Endodermal cell (in vitro differentiated cells): ENCODE data around the gene PDXP. TPM values are rescaled to one million over a fixed set of nuclear protein-coding genes. Genes with fewer than 3 reads are reported as not detected.

Experiments used
- DNase-seq: peaks from one replicate; pipeline ENCODE4 v3.0.0-alpha.2; 2017
- H3K27ac ChIP-seq: 2 replicates; pipeline ENCODE4 v1.5.1; 2013; ENCODE audit warnings: mild to moderate bottlenecking, low read depth, low read length, moderate library complexity
- H3K27me3 ChIP-seq: 2 replicates; pipeline ENCODE4 v1.6.1; 2013; ENCODE audit warnings: mild to moderate bottlenecking, low read length, moderate library complexity; ENCODE audit not compliant: insufficient read depth, control insufficient read depth, poor library complexity, severe bottlenecking
- H3K36me3 ChIP-seq: 2 replicates; pipeline ENCODE4 v1.7.0; 2013; ENCODE audit warnings: mild to moderate bottlenecking, low read length, moderate library complexity; ENCODE audit not compliant: control insufficient read depth, insufficient read depth
- H3K4me1 ChIP-seq: one replicate; pipeline ENCODE4 v1.7.0; 2013; ENCODE audit warnings: low read length; ENCODE audit not compliant: control insufficient read depth, insufficient read depth
- H3K4me3 ChIP-seq: 2 replicates; pipeline ENCODE4 v1.5.1; 2013; ENCODE audit warnings: mild to moderate bottlenecking, low read length, moderate library complexity
- H3K9ac ChIP-seq: 2 replicates; pipeline ENCODE4 v1.6.1; 2013; ENCODE audit warnings: mild to moderate bottlenecking, low read length, moderate library complexity; ENCODE audit not compliant: poor library complexity, severe bottlenecking; ENCODE audit errors: extremely low read depth
- H3K9me3 ChIP-seq: 2 replicates; pipeline ENCODE4 v1.6.1; 2013; ENCODE audit warnings: mild to moderate bottlenecking, low read length, moderate library complexity; ENCODE audit not compliant: control insufficient read depth
- H3K27ac Mint-ChIP-seq: 2 replicates; pipeline ENCODE4 v1.8.0; 2020; ENCODE audit warnings: mixed read lengths
- H3K27me3 Mint-ChIP-seq: 2 replicates; pipeline ENCODE4 v1.8.0; 2021; ENCODE audit warnings: mild to moderate bottlenecking, mixed read lengths; ENCODE audit not compliant: insufficient read depth
- H3K36me3 Mint-ChIP-seq: 2 replicates; pipeline ENCODE4 v1.8.0; 2020; ENCODE audit warnings: low read depth, mixed read lengths
- H3K4me1 Mint-ChIP-seq: 2 replicates; pipeline ENCODE4 v1.8.0; 2020; ENCODE audit warnings: mixed read lengths
- H3K4me3 Mint-ChIP-seq: 2 replicates; pipeline ENCODE4 v1.8.0; 2020; ENCODE audit warnings: mild to moderate bottlenecking, moderate library complexity, mixed read lengths
- H3K9me3 Mint-ChIP-seq: 2 replicates; pipeline ENCODE4 v1.8.0; 2020; ENCODE audit warnings: mild to moderate bottlenecking, mixed read lengths
- WGBS, 2 experiments: methylation state at CpG; one replicate each; pipeline versions ENCODE4 v1.1.5 to v1.1.7; 2013; ENCODE audit warnings: missing lambda C conversion rate in 2 of 2, mixed read lengths in 1 of 2; ENCODE audit not compliant: insufficient coverage in 1 of 2, insufficient read length in 1 of 2; 5-methylcytosine and 5-hydroxymethylcytosine counted together
- total RNA-seq, 2 donors: library from RNA; stranded (reverse); fragmentation: NEBNext Ultra II Directional in 1 of 2; extraction: Animal tissue kit (Norgen Biotek cat#: 25700) in 1 of 2; gene quantifications; 2 replicates in 1 of 2; 3 replicates in 1 of 2; pipeline ENCODE4 v1.2.1, GENCODE V29; 2021
- TF ChIP-seq, protein P1 (sequence below): fragments of 200-600 bp; sonication (generic); conservative IDR thresholded peaks from 2 replicates; pipeline ENCODE4 v1.5.0; 2021; ENCODE audit warnings: antibody characterized with exemption, mild to moderate bottlenecking

PDXP gene
- total RNA-seq, 2 donors from 2014 or later, result 23.5 to 29.3 TPM

DNA sequence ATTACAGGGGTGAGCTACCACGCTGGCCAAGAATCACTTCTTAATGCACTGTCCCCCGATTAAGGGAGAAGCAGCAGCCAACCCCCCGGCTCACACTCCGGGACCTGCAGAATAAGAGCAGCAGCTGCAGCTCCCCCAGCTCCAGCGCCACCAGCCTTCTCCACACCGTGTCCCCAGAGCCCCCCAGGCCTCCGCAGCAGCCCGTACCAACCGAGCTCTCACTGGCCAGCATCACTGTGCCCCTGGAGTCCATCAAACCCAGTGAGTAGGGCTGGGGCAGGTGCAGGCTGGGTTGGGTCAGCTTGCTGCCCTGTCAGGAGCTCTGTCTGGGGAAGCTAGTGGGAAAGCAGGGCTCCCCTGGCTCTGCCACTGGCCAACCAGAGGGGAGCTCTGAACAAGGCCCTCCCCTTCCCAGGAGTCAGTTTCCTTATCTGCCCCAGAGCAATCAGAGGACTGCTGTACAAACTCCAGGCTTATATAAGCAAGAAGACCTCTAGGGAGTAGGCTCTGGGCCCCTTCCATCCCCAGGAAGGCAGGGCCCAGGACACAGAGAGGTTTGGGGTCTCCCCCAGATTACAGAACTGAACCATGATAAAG, 27.6 kb upstream of the PDXP start:
- WGBS, 2 experiments, result 97% methylated on average over 5 to 9 of the region's 9 CpGs
- no peak overlapping the region for H3K4me3 ChIP-seq
- TF ChIP-seq, protein P1, sequence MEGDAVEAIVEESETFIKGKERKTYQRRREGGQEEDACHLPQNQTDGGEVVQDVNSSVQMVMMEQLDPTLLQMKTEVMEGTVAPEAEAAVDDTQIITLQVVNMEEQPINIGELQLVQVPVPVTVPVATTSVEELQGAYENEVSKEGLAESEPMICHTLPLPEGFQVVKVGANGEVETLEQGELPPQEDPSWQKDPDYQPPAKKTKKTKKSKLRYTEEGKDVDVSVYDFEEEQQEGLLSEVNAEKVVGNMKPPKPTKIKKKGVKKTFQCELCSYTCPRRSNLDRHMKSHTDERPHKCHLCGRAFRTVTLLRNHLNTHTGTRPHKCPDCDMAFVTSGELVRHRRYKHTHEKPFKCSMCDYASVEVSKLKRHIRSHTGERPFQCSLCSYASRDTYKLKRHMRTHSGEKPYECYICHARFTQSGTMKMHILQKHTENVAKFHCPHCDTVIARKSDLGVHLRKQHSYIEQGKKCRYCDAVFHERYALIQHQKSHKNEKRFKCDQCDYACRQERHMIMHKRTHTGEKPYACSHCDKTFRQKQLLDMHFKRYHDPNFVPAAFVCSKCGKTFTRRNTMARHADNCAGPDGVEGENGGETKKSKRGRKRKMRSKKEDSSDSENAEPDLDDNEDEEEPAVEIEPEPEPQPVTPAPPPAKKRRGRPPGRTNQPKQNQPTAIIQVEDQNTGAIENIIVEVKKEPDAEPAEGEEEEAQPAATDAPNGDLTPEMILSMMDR, result no peak
- no peaks in the 10 kb centered on the region for H3K9me3 Mint-ChIP-seq
- H3K27ac Mint-ChIP-seq, result no peak overlapping the region
- H3K4me1 Mint-ChIP-seq, result peaks cover 15% of the 10 kb centered on the region
- H3K36me3 Mint-ChIP-seq, result no peaks in the 10 kb centered on the region
- no peaks in the 10 kb centered on the region for H3K27me3 ChIP-seq
- no peaks in the 10 kb centered on the region for H3K27me3 Mint-ChIP-seq
- no peak overlapping the region for H3K27ac ChIP-seq
- no peaks in the 10 kb centered on the region for H3K9me3 ChIP-seq
- H3K36me3 ChIP-seq, result peaks cover 17% of the 10 kb centered on the region
- H3K4me3 Mint-ChIP-seq, result no peak overlapping the region
- no peak overlapping the region for H3K9ac ChIP-seq
- DNase-seq, result no peak
- peaks cover 7% of the 10 kb centered on the region for H3K4me1 ChIP-seq

DNA sequence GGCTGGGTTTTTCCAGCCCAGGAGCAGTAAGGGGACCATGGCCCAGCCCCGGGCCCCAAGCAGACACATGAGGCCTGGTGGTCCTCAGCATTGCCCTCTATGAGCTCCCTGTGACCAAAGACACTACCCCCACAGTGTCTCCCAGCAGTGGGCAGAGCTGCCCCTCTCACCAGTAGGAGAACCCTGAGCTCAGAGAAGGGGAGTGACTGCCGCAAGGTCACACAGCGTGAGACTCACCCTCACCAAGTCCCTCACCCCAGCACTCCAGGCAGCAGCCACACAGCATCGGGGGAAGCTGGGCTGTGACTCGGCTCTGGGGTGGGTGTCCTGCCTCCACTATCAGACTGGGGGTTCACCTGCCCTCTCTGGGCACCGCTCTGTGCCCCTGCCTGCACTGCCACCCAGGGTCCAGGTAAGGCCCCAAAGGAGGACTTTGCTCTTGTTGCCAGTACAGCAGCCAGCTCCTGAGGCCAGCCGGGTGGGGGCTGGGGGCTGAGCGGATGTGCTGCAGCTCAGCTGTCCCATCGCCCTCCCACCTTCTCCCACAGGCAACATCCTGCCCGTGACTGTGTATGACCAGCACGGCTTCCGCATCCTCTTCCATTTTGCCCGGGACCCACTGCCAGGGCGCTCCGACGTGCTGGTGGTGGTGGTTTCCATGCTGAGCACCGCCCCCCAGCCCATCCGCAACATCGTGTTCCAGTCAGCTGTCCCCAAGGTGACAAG, 26.9 kb upstream of the PDXP start:
- Histone ChIP-seq H3K9ac (no peak overlapping the region), H3K4me1 (peaks cover 7% of the 10 kb centered on the region), H3K27me3 (no peaks in the 10 kb centered on the region), H3K4me3 (no peak overlapping the region), H3K9me3 (no peaks in the 10 kb centered on the region), H3K27ac (no peak overlapping the region), H3K36me3 (peaks cover 17% of the 10 kb centered on the region)
- Mint-ChIP-seq H3K36me3 (no peaks in the 10 kb centered on the region), H3K4me1 (peaks cover 17% of the 10 kb centered on the region), H3K27ac (peak overlapping the region; percentile 52), H3K4me3 (no peak overlapping the region), H3K27me3 (no peaks in the 10 kb centered on the region), H3K9me3 (no peaks in the 10 kb centered on the region)
- TF ChIP-seq, protein P1, result no peak
- 92 to 96% methylated on average over 5 to 19 of the region's 19 CpGs for WGBS, 2 experiments
- no peak for DNase-seq

DNA sequence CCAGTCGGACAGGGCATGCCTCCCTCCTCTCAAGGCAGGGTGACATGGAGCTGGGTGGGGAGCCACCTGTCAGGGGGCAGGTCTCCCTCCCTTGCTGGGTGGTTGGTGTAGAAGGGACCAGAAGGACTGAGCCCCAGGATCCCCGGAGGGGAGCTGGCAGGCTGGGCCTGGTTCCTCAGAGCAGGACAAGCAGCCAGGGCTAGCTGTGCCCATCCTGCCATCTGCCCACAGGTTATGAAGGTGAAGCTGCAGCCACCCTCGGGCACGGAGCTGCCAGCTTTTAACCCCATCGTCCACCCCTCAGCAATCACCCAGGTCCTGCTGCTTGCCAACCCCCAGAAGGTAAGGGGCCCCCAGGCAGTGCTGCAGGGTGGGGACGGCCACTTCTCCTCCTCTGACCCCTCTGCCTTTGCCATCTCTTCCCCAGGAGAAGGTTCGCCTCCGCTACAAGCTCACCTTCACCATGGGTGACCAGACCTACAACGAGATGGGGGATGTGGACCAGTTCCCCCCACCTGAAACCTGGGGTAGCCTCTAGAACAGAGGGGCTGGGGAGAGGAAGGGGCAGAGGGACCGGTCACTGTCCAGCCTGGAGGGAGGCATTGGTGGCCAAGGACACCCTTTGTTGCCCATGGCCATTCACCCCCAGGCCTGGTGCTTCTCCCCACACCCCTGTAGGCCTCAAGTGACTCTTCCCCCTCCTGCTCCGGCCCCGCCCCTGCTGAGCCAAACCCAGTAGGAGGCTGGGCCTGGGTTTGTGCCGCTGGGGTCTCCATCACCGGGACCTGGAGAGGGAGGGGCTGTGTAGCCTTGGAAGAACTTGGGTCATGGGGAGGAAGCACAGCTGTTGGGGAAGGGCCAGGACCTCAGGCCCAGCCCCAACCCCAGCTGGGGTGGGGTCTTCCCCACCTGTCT, 26.1 kb upstream of the PDXP start:
- no peak overlapping the region for H3K9ac ChIP-seq
- H3K4me1 ChIP-seq, result peaks cover 7% of the 10 kb centered on the region
- 90 to 96% methylated on average over 5 to 14 of the region's 14 CpGs for WGBS, 2 experiments
- H3K36me3 Mint-ChIP-seq, result no peaks in the 10 kb centered on the region
- H3K4me3 ChIP-seq, result no peak overlapping the region
- peaks cover 17% of the 10 kb centered on the region for H3K36me3 ChIP-seq
- H3K4me3 Mint-ChIP-seq, result no peak overlapping the region
- H3K27ac ChIP-seq, result no peak overlapping the region
- H3K4me1 Mint-ChIP-seq, result peaks cover 18% of the 10 kb centered on the region
- peak overlapping the region; percentile 52 for H3K27ac Mint-ChIP-seq
- no peaks in the 10 kb centered on the region for H3K9me3 Mint-ChIP-seq
- DNase-seq, result no peak
- H3K27me3 ChIP-seq, result no peaks in the 10 kb centered on the region
- H3K27me3 Mint-ChIP-seq, result no peaks in the 10 kb centered on the region
- TF ChIP-seq, protein P1, result no peak
- no peaks in the 10 kb centered on the region for H3K9me3 ChIP-seq
